ENCODE measurements around the gene SLC6A12.

DNA sequence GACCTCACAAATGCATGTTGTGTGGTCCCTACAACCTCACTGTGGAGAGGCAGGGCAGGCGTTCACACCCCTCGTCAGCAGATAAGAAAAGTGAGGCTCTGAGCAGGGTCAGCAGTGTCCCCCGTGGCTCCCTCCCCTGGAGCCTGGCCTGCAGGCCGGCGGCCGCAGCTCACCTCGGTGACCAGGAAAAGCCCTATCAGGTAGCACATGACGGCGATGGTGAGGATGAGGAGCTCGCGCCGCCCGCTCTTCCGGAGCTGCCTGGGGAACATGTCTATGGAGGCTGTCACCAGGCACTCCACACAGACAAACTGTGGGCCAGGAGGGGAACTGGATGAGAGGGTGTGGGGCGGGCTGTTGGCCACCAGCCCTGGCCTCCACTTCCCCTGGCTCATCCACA lies 18.0 kb downstream of the SLC6A12 start:
- TF ChIP-seq ESRRA (CRISPR knock-in tag; IDR thresholded peaks at IDR 0.05; ENCODE audit: borderline replicate concordance) (no peak), CTCF (IDR thresholded peaks at IDR 0.05) (no peak), SMAD4 (CRISPR knock-in tag; IDR thresholded peaks at IDR 0.05) (no peak), MAX (CRISPR knock-in tag; IDR thresholded peaks at IDR 0.05) (no peak), CREB1 (CRISPR knock-in tag; IDR thresholded peaks at IDR 0.05) (no peak), STAT6 (CRISPR knock-in tag; conservative IDR thresholded peaks at IDR 0.05; ENCODE audit: low read depth) (no peak), CREM (CRISPR knock-in tag; IDR thresholded peaks at IDR 0.05) (no peak), ATF2 (CRISPR knock-in tag; IDR thresholded peaks at IDR 0.05; ENCODE audit: borderline replicate concordance, low read depth) (no peak)
- TF ChIP-seq, protein P1, sequence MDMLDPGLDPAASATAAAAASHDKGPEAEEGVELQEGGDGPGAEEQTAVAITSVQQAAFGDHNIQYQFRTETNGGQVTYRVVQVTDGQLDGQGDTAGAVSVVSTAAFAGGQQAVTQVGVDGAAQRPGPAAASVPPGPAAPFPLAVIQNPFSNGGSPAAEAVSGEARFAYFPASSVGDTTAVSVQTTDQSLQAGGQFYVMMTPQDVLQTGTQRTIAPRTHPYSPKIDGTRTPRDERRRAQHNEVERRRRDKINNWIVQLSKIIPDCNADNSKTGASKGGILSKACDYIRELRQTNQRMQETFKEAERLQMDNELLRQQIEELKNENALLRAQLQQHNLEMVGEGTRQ (CRISPR knock-in tag; IDR thresholded peaks at IDR 0.05): no peak
- TF ChIP-seq, protein P2, sequence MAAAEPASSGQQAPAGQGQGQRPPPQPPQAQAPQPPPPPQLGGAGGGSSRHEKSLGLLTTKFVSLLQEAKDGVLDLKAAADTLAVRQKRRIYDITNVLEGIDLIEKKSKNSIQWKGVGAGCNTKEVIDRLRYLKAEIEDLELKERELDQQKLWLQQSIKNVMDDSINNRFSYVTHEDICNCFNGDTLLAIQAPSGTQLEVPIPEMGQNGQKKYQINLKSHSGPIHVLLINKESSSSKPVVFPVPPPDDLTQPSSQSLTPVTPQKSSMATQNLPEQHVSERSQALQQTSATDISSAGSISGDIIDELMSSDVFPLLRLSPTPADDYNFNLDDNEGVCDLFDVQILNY (CRISPR knock-in tag; IDR thresholded peaks at IDR 0.05): no peak
